Measurements from ENCODE around the gene KMT2A. TPM values are rescaled to one million over a fixed set of nuclear protein-coding genes. Genes with fewer than 3 reads are reported as not detected.
"Not testable (repeated sequence)": the region's sequence is repeated elsewhere in the genome, so short reads cannot be mapped to it uniquely, and the experiment has no call there.

The KMT2A gene
- total RNA-seq, 3 donors from 2014 or later, result 49.0 to 89.3 (median 51.4) TPM

DNA sequence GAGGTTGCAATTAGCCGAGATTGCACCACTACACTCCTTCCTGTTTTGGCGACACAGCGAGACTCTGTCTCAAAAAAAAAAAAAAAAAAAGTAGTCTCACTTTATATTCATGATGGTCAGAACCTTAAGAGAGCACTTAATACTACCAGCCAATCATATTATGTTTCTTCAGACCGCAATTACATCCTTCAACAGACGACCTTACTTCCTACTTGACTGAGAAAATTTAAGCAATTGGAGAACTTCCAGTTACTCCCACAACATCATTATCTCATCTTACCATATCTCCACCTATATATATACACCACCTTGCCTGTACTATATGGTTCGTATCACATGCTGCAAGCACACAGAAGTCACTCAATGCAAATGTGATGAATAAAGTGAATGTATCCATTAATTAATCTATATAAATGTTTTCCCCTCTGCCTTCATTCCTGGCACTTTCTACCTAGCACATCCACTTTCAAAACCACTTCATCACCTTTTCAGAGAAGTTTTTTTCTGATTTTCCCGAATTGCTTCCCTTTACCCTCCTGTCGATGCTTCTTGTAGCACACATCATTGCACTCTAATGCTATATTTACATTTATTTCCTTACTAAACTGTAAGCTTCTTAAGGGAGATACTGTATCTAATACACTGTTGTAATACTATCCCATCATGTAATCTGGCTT lies 21.1 kb upstream of the KMT2A start:
- no peak for TF ChIP-seq CTCF (IDR thresholded peaks at IDR 0.05)
- DNase-seq (no peak), ATAC-seq (no peak)
- Histone ChIP-seq H3K4me3 (no peak overlapping the region), H3K36me3 (ENCODE audit: low read depth) (no peaks in the 10 kb centered on the region), H3K4me1 (ENCODE audit: low read depth) (peaks cover 15% of the 10 kb centered on the region), H3K9me3 (no peaks in the 10 kb centered on the region)
- intact Hi-C loops (cut with DNase I, micrococcal nuclease), result no loop called here

- no peak for TF ChIP-seq CTCF (IDR thresholded peaks at IDR 0.05)
- peak; percentile 66 for ATAC-seq
- H3K4me1 ChIP-seq (ENCODE audit: low read depth), result peaks cover 15% of the 10 kb centered on the region
- intact Hi-C loops (cut with DNase I, micrococcal nuclease), result no loop called here
- no peaks in the 10 kb centered on the region for H3K9me3 ChIP-seq
- H3K4me3 ChIP-seq, result no peak overlapping the region
- DNase-seq, result peak in 1 of 3 donors; percentile 51
- H3K36me3 ChIP-seq (ENCODE audit: low read depth), result no peaks in the 10 kb centered on the region
Measured at GRCh38 chr11:118415739-118416068, 20.6 kb upstream of the KMT2A start.

- H3K36me3 ChIP-seq (ENCODE audit: low read depth); intact Hi-C loops (cut with DNase I, micrococcal nuclease); ATAC-seq; H3K9me3 ChIP-seq; DNase-seq; H3K4me3 ChIP-seq: not testable (repeated sequence)
- peaks cover 11% of the 10 kb centered on the region for H3K4me1 ChIP-seq (ENCODE audit: low read depth)
Measured at GRCh38 chr11:118416900-118417299, 19.4 kb upstream of the KMT2A start.

DNA sequence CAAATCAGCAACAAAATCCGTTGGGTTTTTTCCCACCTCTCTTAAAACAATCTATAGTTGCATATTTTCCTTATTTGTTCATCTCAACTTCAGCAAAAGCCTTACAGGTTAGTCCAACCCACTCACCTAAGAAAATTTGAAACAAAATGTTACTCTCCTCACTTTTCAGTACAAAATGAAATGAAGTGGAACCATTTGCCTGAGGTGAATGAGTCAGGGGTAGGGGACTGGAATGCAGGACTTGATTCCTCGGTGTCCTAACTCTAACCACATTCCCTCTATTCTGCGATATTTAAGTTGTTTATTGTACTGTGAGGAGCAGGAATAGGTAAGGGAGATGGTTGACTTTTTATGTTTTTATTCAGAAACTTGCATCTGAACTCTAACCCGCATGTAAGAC lies 18.5 kb upstream of the KMT2A start:
- TF ChIP-seq CTCF (IDR thresholded peaks at IDR 0.05), result no peak
- Histone ChIP-seq H3K4me3 (no peak overlapping the region), H3K9me3 (no peaks in the 10 kb centered on the region), H3K4me1 (ENCODE audit: low read depth) (peaks cover 9% of the 10 kb centered on the region), H3K36me3 (ENCODE audit: low read depth) (no peaks in the 10 kb centered on the region)
- ATAC-seq (no peak), DNase-seq (no peak)
- intact Hi-C loops (cut with DNase I, micrococcal nuclease), result no loop called here

DNA sequence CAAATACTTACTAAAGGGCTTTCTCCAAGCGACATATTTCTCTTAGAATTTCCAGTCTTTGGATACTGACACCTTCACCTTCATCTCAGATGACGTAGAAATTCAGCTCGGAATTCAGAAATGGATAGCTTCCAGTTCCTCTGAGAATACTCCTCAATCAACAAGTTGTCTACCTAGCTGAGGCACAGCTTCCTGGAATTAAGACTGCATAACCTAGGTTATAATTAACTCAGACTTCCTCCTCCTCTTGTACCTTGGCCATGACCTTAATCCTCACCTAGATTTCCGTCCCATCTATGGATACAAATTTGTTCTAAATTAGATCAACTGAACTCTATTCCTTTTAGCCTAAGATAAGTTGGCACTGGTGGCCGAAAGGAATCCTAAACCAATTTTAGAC lies 17.5 kb upstream of the KMT2A start:
- intact Hi-C loops (cut with DNase I, micrococcal nuclease), result no loop called here
- peak; percentile 89 for ATAC-seq
- Histone ChIP-seq H3K4me1 (ENCODE audit: low read depth) (peaks cover 9% of the 10 kb centered on the region), H3K36me3 (ENCODE audit: low read depth) (no peaks in the 10 kb centered on the region), H3K9me3 (no peaks in the 10 kb centered on the region), H3K4me3 (no peak overlapping the region)
- no peak for TF ChIP-seq CTCF (IDR thresholded peaks at IDR 0.05)
- DNase-seq, result no peak

GRCh38 chr11:118427707-118428106 lies 8.6 kb upstream of the KMT2A start:
- no peak for TF ChIP-seq CTCF (IDR thresholded peaks at IDR 0.05)
- Histone ChIP-seq H3K4me3 (no peak overlapping the region), H3K36me3 (ENCODE audit: low read depth) (no peaks in the 10 kb centered on the region), H3K4me1 (ENCODE audit: low read depth) (no peaks in the 10 kb centered on the region), H3K9me3 (no peaks in the 10 kb centered on the region)
- ATAC-seq, result no peak
- DNase-seq, result no peak
- intact Hi-C loops (cut with DNase I, micrococcal nuclease), result no loop called here

All from mucosa of descending colon (tissue), 3 donors.